CD4-positive, alpha-beta T cell treated with Interleukin-1 beta for 1 hour (primary cell): ENCODE data around the gene ARMC5.
"Not testable (repeated sequence)": the region's sequence is repeated elsewhere in the genome, so short reads cannot be mapped to it uniquely, and the experiment has no call there.

Experiments
- DNase-seq, 2 donors: peaks; one replicate each; pipeline ENCODE4 v3.0.0-alpha.2; 2020 to 2022

The ARMC5 gene

GRCh38 chr16:31436221-31437045 is 22.9 kb upstream of the ARMC5 start:
- DNase-seq = no peak

GRCh38 chr16:31438414-31438813 is 20.9 kb upstream of the ARMC5 start:
- no peak for DNase-seq

- DNase-seq = not testable (repeated sequence)
Measured at GRCh38 chr16:31439023-31439422, 20.3 kb upstream of the ARMC5 start.

- no peak for DNase-seq
Measured at GRCh38 chr16:31439519-31439918, 19.8 kb upstream of the ARMC5 start.

GRCh38 chr16:31440516-31441184 is 18.7 kb upstream of the ARMC5 start:
- no peak for DNase-seq

GRCh38 chr16:31441956-31442355 is 17.3 kb upstream of the ARMC5 start:
- DNase-seq = no peak

GRCh38 chr16:31445931-31446330 is 13.4 kb upstream of the ARMC5 start:
- not testable (repeated sequence) for DNase-seq

- DNase-seq = no peak
Measured at GRCh38 chr16:31451201-31451600, 8.1 kb upstream of the ARMC5 start.

- DNase-seq = no peak
Measured at GRCh38 chr16:31451681-31452351, 7.5 kb upstream of the ARMC5 start.

GRCh38 chr16:31452631-31453106 is 6.6 kb upstream of the ARMC5 start:
- DNase-seq = no peak

GRCh38 chr16:31453255-31454204 is 5.8 kb upstream of the ARMC5 start:
- peak in 1 of 2 donors; percentile 65 for DNase-seq

GRCh38 chr16:31455601-31456314 is 3.5 kb upstream of the ARMC5 start:
- peak in 1 of 2 donors; percentile 34 for DNase-seq

GRCh38 chr16:31456988-31457360 is 2.3 kb upstream of the ARMC5 start:
- no peak for DNase-seq

GRCh38 chr16:31458073-31458843 is 1.0 kb upstream of the ARMC5 start:
- DNase-seq = peak; percentile 57 to 65

- DNase-seq = peak; percentile 100
Measured at GRCh38 chr16:31459687-31460581, 633 bp downstream of the ARMC5 start.

- DNase-seq = peak in 1 of 2 donors; percentile 68
Measured at GRCh38 chr16:31460582-31461002, 1.3 kb downstream of the ARMC5 start.

- DNase-seq = no peak
Measured at GRCh38 chr16:31461201-31461920, 2.1 kb downstream of the ARMC5 start.

GRCh38 chr16:31461921-31462804 is 2.9 kb downstream of the ARMC5 start:
- DNase-seq = no peak
